Small intestine (tissue), 16 donors: ENCODE results near the gene PRM3. TPM values are rescaled to one million over a fixed set of nuclear protein-coding genes. Genes with fewer than 3 reads are reported as not detected.

ENCODE experiments used
- DNase-seq, 2 donors: peaks; one replicate each; pipeline versions ENCODE4 v3.0.0 to v3.0.0-alpha.2; 2013
- FAIRE-seq: peaks from 2 replicates; lab custom pipeline; 2012; peaks lifted over from hg19 to GRCh38; lab: Jason Lieb, UNC
- H3K27ac ChIP-seq, 3 donors: one replicate each; pipeline ENCODE4 v1.5.1; 2013; ENCODE audit warnings: low read length in 2 of 3, mild to moderate bottlenecking in 2 of 3, control low read depth in 1 of 3, inconsistent platforms in 1 of 3, low read depth in 1 of 3, moderate library complexity in 1 of 3
- H3K27me3 ChIP-seq, 3 donors: one replicate each; pipeline ENCODE4 v1.6.1; 2013; ENCODE audit warnings: low read length in 3 of 3, inconsistent platforms in 1 of 3; ENCODE audit not compliant: control insufficient read depth in 3 of 3, insufficient read depth in 3 of 3
- H3K36me3 ChIP-seq, 3 donors: one replicate each; pipeline ENCODE4 v1.6.1; 2013; ENCODE audit warnings: low read length in 3 of 3, inconsistent platforms in 1 of 3, low read depth in 1 of 3, mild to moderate bottlenecking in 1 of 3, moderate library complexity in 1 of 3; ENCODE audit not compliant: control insufficient read depth in 3 of 3, insufficient read depth in 2 of 3
- H3K4me1 ChIP-seq, 3 donors: one replicate each; pipeline ENCODE4 v1.6.1; 2013; ENCODE audit warnings: low read length in 2 of 3, inconsistent platforms in 1 of 3, low read depth in 1 of 3, mild to moderate bottlenecking in 1 of 3, moderate library complexity in 1 of 3; ENCODE audit not compliant: control insufficient read depth in 3 of 3, insufficient read depth in 2 of 3
- H3K4me3 ChIP-seq, 3 donors: one replicate each; pipeline ENCODE4 v1.5.1; 2013; ENCODE audit warnings: low read length in 3 of 3, control low read depth in 1 of 3, inconsistent platforms in 1 of 3, low read depth in 1 of 3, mild to moderate bottlenecking in 1 of 3, moderate library complexity in 1 of 3
- H3K9me3 ChIP-seq, 2 donors: one replicate each; pipeline ENCODE4 v1.6.1; 2013; ENCODE audit warnings: low read depth in 1 of 2, low read length in 1 of 2; ENCODE audit not compliant: control insufficient read depth in 2 of 2, insufficient read depth in 1 of 2
- WGBS, 3 donors: extraction: QIAGEN DNeasy Blood & Tissue Kit; methylation state at CpG; one replicate each; pipeline ENCODE4 v1.1.7; 2013; 5-methylcytosine and 5-hydroxymethylcytosine counted together
- long read RNA-seq, 10 donors: transcript quantifications; one replicate each; lab custom pipeline, GENCODE V29; 2026
- polyA plus RNA-seq, 4 donors: library from polyadenylated mRNA; stranded (reverse) in 3 of 4; unstranded in 1 of 4; fragments of 200-250 nt in 3 of 4; fragments of 120-200 nt in 1 of 4; gene quantifications; one replicate each; pipeline versions ENCODE4 v1.2.1 to v1.2.3, GENCODE V29; 2013
- donor health status: healthy with polysubstance abuse.
- donor health status: control.
- donor health status: control.
- donor health status: Bipolar disorder and iron deficiency.
- donor health status: healthy.

Gene PRM3
- not detected for polyA plus RNA-seq
- long read RNA-seq, donor 1: 0 reads
- long read RNA-seq, donor 2: 0 reads
- long read RNA-seq, donor 3: 0 reads
- long read RNA-seq, donor 4: 0 reads
- long read RNA-seq, donor 5: 0 reads
- long read RNA-seq, donor 6: 0 reads
- long read RNA-seq, donor 7: 0 reads
- long read RNA-seq, donor 8: 0 reads
- long read RNA-seq, donor 9: 0 reads
- long read RNA-seq, donor 10: 0 reads

GRCh38 chr16:11272921-11273720 is at the start of gene PRM3:
TSS of gene PRM3 (minus strand) at chr16:11273629. CDS start at chr16:11273595, 34 bp downstream.
- no peak for DNase-seq
- no peaks in the 10 kb centered on the region for H3K4me1 ChIP-seq
- H3K27ac ChIP-seq: no peak within 1 kb of the TSS
- no peak for FAIRE-seq
- H3K36me3 ChIP-seq: no peaks in the 10 kb centered on the region
- 85 to 87% (median 86%) methylated on average over 30 of the region's 30 CpGs for WGBS, 3 donors
- no peaks in the 10 kb centered on the region for H3K9me3 ChIP-seq
- H3K27me3 ChIP-seq: no peaks in the 10 kb centered on the region
- H3K4me3 ChIP-seq: no peak within 1 kb of the TSS

GRCh38 chr16:11322823-11323222 is 49.4 kb upstream of the PRM3 start:
- Histone ChIP-seq H3K27ac (no peak overlapping the region), H3K36me3 (no peaks in the 10 kb centered on the region), H3K4me1 (no peaks in the 10 kb centered on the region), H3K9me3 (no peaks in the 10 kb centered on the region), H3K4me3 (no peak overlapping the region), H3K27me3 (no peaks in the 10 kb centered on the region)
- FAIRE-seq: no peak
- DNase-seq: no peak
- WGBS, 3 donors: 64 to 86% (median 77%) methylated on average over 3 of the region's 3 CpGs

- H3K27me3 ChIP-seq: no peaks in the 10 kb centered on the region
Measured at GRCh38 chr16:11321662-11322061, 48.2 kb upstream of the PRM3 start.

DNA sequence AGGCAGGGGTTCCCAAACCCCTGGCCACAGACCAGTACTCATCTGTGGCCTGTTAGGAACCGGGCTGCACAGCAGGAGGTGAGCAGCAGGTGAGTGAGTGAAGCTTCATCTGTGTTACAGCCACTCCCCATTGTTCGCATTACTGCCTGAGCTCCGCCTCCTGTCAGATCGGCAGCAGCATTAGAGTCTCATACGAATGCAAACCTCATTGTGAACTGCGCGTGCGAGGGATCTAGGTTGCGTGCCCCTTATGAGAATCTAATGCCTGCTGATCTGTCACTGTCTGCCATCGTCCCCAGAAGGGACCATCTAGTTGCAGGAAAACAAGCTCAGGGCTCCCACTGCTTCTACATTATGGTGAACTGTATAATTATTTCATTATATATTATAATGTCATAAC is 46.7 kb upstream of the PRM3 start:
- 58 to 76% (median 61%) methylated on average over 10 of the region's 10 CpGs for WGBS, 3 donors

More at GRCh38 chr16:11321662-11322061, 48.2 kb upstream of the PRM3 start:
- H3K27ac ChIP-seq: no peak overlapping the region
- WGBS, 3 donors: 82 to 93% (median 84%) methylated on average over 5 of the region's 5 CpGs
- no peaks in the 10 kb centered on the region for H3K4me1 ChIP-seq
- no peak for DNase-seq
- no peaks in the 10 kb centered on the region for H3K36me3 ChIP-seq
- H3K9me3 ChIP-seq: no peaks in the 10 kb centered on the region
- H3K4me3 ChIP-seq: no peak overlapping the region
- FAIRE-seq: no peak

DNA sequence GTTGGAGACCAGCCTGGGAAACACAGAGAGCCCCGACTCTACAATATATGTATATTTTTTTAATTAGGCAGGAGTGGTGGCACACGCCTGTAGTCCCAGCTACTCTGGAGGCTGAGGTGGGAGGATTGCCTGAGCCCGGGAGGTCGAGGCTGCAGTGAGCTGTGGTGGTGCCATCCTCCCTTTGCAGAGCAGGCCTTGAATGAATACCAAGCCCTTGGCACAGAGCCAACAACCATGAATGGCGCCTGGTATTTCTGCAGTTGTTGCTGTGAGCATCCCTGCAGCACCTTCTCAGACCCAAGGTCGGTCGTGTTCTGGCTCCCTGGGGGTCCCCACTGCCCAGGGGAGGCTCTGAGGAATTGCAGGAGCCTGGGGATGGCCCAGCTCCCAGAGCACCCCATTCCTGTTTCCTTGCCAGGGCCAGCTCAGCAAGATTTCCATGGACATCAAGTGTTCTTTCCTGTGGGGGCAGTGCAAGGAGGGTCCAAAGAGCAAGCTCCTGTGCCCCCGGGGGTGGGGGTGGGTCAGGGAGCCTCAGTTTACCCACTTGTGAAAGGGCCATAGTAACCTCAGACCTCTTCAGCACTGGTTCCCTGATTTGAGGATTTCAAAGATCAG is 46.2 kb upstream of the PRM3 start:
- no peak overlapping the region for H3K27ac ChIP-seq
- H3K4me1 ChIP-seq: no peaks in the 10 kb centered on the region
- 35 to 65% (median 51%) methylated on average over 8 of the region's 8 CpGs for WGBS, 3 donors
- no peaks in the 10 kb centered on the region for H3K36me3 ChIP-seq
- H3K27me3 ChIP-seq: no peaks in the 10 kb centered on the region
- DNase-seq (peak in 1 of 2 donors; percentile 45), FAIRE-seq (no peak)
- H3K4me3 ChIP-seq: no peak overlapping the region
- no peaks in the 10 kb centered on the region for H3K9me3 ChIP-seq

More for the DNA sequence above, 46.7 kb upstream of the PRM3 start:
- Histone ChIP-seq H3K4me1 (no peaks in the 10 kb centered on the region), H3K36me3 (no peaks in the 10 kb centered on the region), H3K27me3 (no peaks in the 10 kb centered on the region), H3K4me3 (no peak overlapping the region), H3K27ac (no peak overlapping the region), H3K9me3 (no peaks in the 10 kb centered on the region)
- DNase-seq: no peak
- no peak for FAIRE-seq

DNA sequence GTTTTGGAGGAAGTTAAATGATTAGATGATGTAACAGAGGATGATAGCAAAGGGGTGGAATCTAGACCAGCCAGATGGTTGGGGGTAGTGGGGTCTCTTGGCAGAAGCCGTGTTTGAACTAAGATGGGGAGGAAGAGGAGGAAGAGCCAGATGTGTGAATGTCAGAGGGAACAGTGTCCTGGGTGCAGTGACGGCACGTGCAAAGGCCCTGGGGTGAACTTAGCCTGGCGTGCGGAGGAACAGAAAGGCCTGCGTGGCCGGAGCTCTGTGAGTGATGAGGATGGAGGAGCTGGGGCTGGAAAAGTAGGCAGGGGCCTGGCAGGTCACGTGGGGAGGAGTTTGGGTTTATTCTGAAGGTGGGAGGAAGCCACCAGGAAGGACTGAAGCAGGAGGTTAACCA is 45.4 kb upstream of the PRM3 start:
- Histone ChIP-seq H3K4me1 (no peaks in the 10 kb centered on the region), H3K36me3 (no peaks in the 10 kb centered on the region), H3K27ac (no peak overlapping the region), H3K27me3 (no peaks in the 10 kb centered on the region), H3K9me3 (no peaks in the 10 kb centered on the region), H3K4me3 (no peak overlapping the region)
- 82 to 91% (median 89%) methylated on average over 8 of the region's 8 CpGs for WGBS, 3 donors
- no peak for FAIRE-seq
- DNase-seq: no peak

DNA sequence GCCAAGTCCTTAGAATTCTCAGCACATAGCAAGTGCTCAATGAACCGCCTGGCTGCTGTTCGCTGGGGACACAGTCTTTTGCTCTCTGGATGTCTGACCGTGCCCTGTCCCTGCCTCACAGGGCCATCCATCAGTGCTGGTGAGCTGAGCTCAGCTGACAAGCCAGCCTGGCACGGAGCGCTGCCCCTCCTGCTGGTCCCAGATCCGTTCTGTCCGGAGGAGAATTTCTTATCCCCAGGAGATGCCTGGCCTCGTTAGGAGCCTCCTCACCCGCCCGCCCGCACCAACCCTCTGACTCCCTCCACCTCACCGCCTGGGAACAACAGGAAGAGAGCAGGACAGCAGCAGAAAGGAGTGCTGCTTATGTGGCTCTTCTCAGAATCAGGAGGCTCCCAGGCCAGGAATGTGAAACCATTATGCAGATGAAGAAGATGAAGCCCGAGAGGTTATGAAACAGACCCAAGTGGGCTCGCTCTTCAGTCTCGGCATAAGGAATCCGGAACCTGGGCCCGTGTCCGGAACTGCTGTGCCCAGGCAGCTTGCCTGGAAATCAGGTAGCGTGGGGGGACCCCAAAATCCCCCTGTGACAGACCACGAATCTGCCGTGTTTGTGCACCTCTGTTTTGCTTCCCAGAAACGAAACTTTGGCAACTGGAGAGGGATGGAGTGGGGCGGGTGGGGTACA is 43.0 kb upstream of the PRM3 start:
- Histone ChIP-seq H3K27ac (no peak overlapping the region), H3K9me3 (no peaks in the 10 kb centered on the region), H3K4me1 (peaks cover 0 to 7% (median 0%) of the 10 kb centered on the region in 3 donors), H3K4me3 (no peak overlapping the region), H3K27me3 (no peaks in the 10 kb centered on the region), H3K36me3 (no peaks in the 10 kb centered on the region)
- 82 to 92% (median 84%) methylated on average over 23 of the region's 23 CpGs for WGBS, 3 donors
- DNase-seq (no peak), FAIRE-seq (no peak)

GRCh38 chr16:11315510-11315909 is 42.1 kb upstream of the PRM3 start:
- H3K4me1 ChIP-seq: peaks cover 0 to 7% (median 0%) of the 10 kb centered on the region in 3 donors
- DNase-seq (no peak), FAIRE-seq (no peak)
- no peaks in the 10 kb centered on the region for H3K36me3 ChIP-seq
- 61 to 71% (median 68%) methylated on average over 13 of the region's 13 CpGs for WGBS, 3 donors
- H3K9me3 ChIP-seq: no peaks in the 10 kb centered on the region
- H3K27ac ChIP-seq: no peak overlapping the region
- no peaks in the 10 kb centered on the region for H3K27me3 ChIP-seq
- no peak overlapping the region for H3K4me3 ChIP-seq
